IMR-90 (cell line): Measurements from ENCODE around the gene CEACAM16. TPM values are rescaled to one million over a fixed set of nuclear protein-coding genes. Genes with fewer than 3 reads are reported as not detected.

Source experiments
- ATAC-seq: fragments of 200-7000 bp; cut with Tn5 transposase; 2 replicates; pipeline ENCODE4 v1.9.1; 2020; ENCODE audit warnings: low read depth, mild to moderate bottlenecking, moderate library complexity
- BruUV-seq: library from RNA; stranded (reverse); fragments of 400-500 nt; replicated peaks from 2 replicates; lab custom pipeline; 2021; lab: Mats Ljungman, UMichigan
- CTCF ChIA-PET: fragments of 300-600 bp; formaldehyde crosslinking; extraction: SDS; loops from one replicate; lab custom pipeline; 2021; ENCODE audit warnings: antibody characterized with exemption; lab: Yijun Ruan, JAX
- POLR2A ChIA-PET: fragments of 300-600 bp; sonication (Branson Sonifier 250); formaldehyde crosslinking; loops from one replicate; lab custom pipeline; 2022; ENCODE audit warnings: antibody characterized with exemption; ENCODE audit not compliant: unreplicated experiment; lab: Charles Lee
- DNase-seq: peaks from one replicate; pipeline ENCODE4 v3.0.0; 2013
- H2AFZ ChIP-seq: replicated peaks from 2 replicates; pipeline ENCODE3; 2013; ENCODE audit warnings: low read length, mild to moderate bottlenecking; ENCODE audit not compliant: poor library complexity
- H2AK5ac ChIP-seq: 2 replicates; pipeline ENCODE4 v1.6.1; 2013; ENCODE audit warnings: low read depth, low read length, inconsistent platforms
- H2AK9ac ChIP-seq: replicated peaks from 2 replicates; pipeline ENCODE3; 2013; ENCODE audit warnings: mild to moderate bottlenecking, low read depth, low read length, moderate library complexity; ENCODE audit not compliant: poor library complexity
- H2BK120ac ChIP-seq: 2 replicates; pipeline ENCODE4 v1.6.1; 2013; ENCODE audit warnings: low read depth, low read length, inconsistent platforms
- H2BK15ac ChIP-seq: 3 replicates; pipeline ENCODE4 v1.6.1; 2013; ENCODE audit warnings: low read depth, low read length, inconsistent platforms
- H2BK20ac ChIP-seq: 2 replicates; pipeline ENCODE4 v1.6.1; 2013; ENCODE audit warnings: low read depth, mild to moderate bottlenecking, inconsistent platforms, low read length, moderate library complexity
- H2BK5ac ChIP-seq: 2 replicates; pipeline ENCODE4 v1.6.1; 2013; ENCODE audit warnings: mild to moderate bottlenecking, low read depth, low read length, inconsistent platforms; ENCODE audit not compliant: poor library complexity, severe bottlenecking
- H3K14ac ChIP-seq: replicated peaks from 2 replicates; pipeline ENCODE4 v1.6.1; 2013; ENCODE audit warnings: low read depth, low read length, inconsistent platforms
- H3K18ac ChIP-seq: 2 replicates; pipeline ENCODE4 v1.6.1; 2013; ENCODE audit warnings: low read depth, low read length, control low read depth
- H3K23ac ChIP-seq: 2 replicates; pipeline ENCODE4 v1.6.1; 2013; ENCODE audit warnings: low read depth, low read length, inconsistent platforms
- H3K27ac ChIP-seq: 2 replicates; pipeline ENCODE4 v1.5.1; 2013; ENCODE audit warnings: mild to moderate bottlenecking, control low read depth, low read length; ENCODE audit not compliant: insufficient read depth
- H3K27me3 ChIP-seq: 2 replicates; pipeline ENCODE4 v1.6.1; 2013; ENCODE audit warnings: low read length; ENCODE audit not compliant: control insufficient read depth, insufficient read depth
- H3K36me3 ChIP-seq: 2 replicates; pipeline ENCODE4 v1.6.1; 2013; ENCODE audit warnings: low read length, mixed read lengths; ENCODE audit not compliant: control insufficient read depth, insufficient read depth
- H3K4ac ChIP-seq: 2 replicates; pipeline ENCODE4 v1.6.1; 2013; ENCODE audit warnings: low read depth, low read length, inconsistent platforms
- H3K4me1 ChIP-seq: 2 replicates; pipeline ENCODE4 v1.6.1; 2013; ENCODE audit warnings: low read length, mixed read lengths; ENCODE audit not compliant: control insufficient read depth, insufficient read depth
- H3K4me2 ChIP-seq: 2 replicates; pipeline ENCODE4 v1.6.1; 2013; ENCODE audit warnings: low read depth, mild to moderate bottlenecking, control low read depth, low read length, moderate library complexity
- H3K4me3 ChIP-seq: 2 replicates; pipeline ENCODE4 v1.5.1; 2013; ENCODE audit warnings: low read depth, mild to moderate bottlenecking, control low read depth, low read length, moderate library complexity; ENCODE audit not compliant: insufficient read depth
- H3K56ac ChIP-seq: 2 replicates; pipeline ENCODE4 v1.6.1; 2013; ENCODE audit warnings: low read length, inconsistent platforms; ENCODE audit not compliant: insufficient read depth; ENCODE audit errors: extremely low read depth
- H3K79me1 ChIP-seq, 2 experiments: 2 replicates each; pipeline ENCODE4 v1.6.1; 2013; ENCODE audit warnings: low read length in 2 of 2, inconsistent platforms in 1 of 2, low read depth in 1 of 2
- H3K9ac ChIP-seq: 2 replicates; pipeline ENCODE4 v1.6.1; 2013; ENCODE audit warnings: low read depth, low read length, control low read depth
- H3K9me1 ChIP-seq: 2 replicates; pipeline ENCODE4 v1.6.1; 2013; ENCODE audit warnings: low read length, inconsistent platforms; ENCODE audit not compliant: insufficient read depth
- H3K9me3 ChIP-seq: 2 replicates; pipeline ENCODE4 v1.6.1; 2013; ENCODE audit warnings: low read length; ENCODE audit not compliant: control insufficient read depth, insufficient read depth
- H4K20me1 ChIP-seq: 2 replicates; pipeline ENCODE4 v1.6.1; 2013; ENCODE audit warnings: low read length, inconsistent platforms; ENCODE audit not compliant: insufficient read depth
- H4K5ac ChIP-seq: 2 replicates; pipeline ENCODE4 v1.6.1; 2013; ENCODE audit warnings: mild to moderate bottlenecking, low read depth, low read length, control low read depth
- H4K8ac ChIP-seq, 2 experiments: 2 replicates each; pipeline ENCODE4 v1.6.1; 2013; ENCODE audit warnings: low read depth in 2 of 2, low read length in 2 of 2, control low read depth in 1 of 2, inconsistent platforms in 1 of 2
- H4K91ac ChIP-seq: 2 replicates; pipeline ENCODE4 v1.6.1; 2013; ENCODE audit warnings: low read depth, low read length, inconsistent platforms; ENCODE audit not compliant: insufficient read depth
- POLR2A ChIP-seq: IDR thresholded peaks from 2 replicates; pipeline ENCODE4 v1.6.1; 2012; ENCODE audit warnings: mild to moderate bottlenecking, low read depth, low read length
- RAD21 ChIP-seq: IDR thresholded peaks from 2 replicates; pipeline ENCODE4 v1.6.1; 2012; ENCODE audit warnings: low read length, improper control_type of control experiment
- RCOR1 ChIP-seq: IDR thresholded peaks from 2 replicates; pipeline ENCODE4 v1.6.1; 2012; ENCODE audit warnings: mild to moderate bottlenecking, low read length, improper control_type of control experiment; ENCODE audit not compliant: insufficient replicate concordance
- RFX5 ChIP-seq: IDR thresholded peaks from 2 replicates; pipeline ENCODE4 v1.8.0; 2012; ENCODE audit warnings: low read depth, mild to moderate bottlenecking, low read length, moderate library complexity
- WGBS, 2 experiments: methylation state at CpG; one replicate each; pipeline versions ENCODE4 v1.1.5 to v1.1.7; 2013; ENCODE audit warnings: missing lambda C conversion rate in 2 of 2; ENCODE audit not compliant: insufficient read length in 1 of 2; ENCODE audit errors: extremely low coverage in 2 of 2; 5-methylcytosine and 5-hydroxymethylcytosine counted together
- dilution Hi-C: fragments of 300-500 bp; cut with HindIII; formaldehyde crosslinking; loops from one replicate; pipeline ENCODE4 v1.14.3; 2018; ENCODE audit warnings: low sequenced_read_pairs; ENCODE audit not compliant: unreplicated experiment
- in situ Hi-C: fragments of 300-500 bp; cut with MboI; formaldehyde crosslinking; loops from 3 replicates; pipeline ENCODE4 v1.14.3; 2019; ENCODE audit warnings: low sequenced_read_pairs, inconsistent platforms, mixed read lengths
- intact Hi-C: fragments of 100-400 bp; cut with micrococcal nuclease; formaldehyde crosslinking; loops from 2 replicates; pipeline ENCODE4 v1.10.0; 2022
- polyA plus RNA-seq, 3 experiments: library from polyadenylated mRNA; depleted of rRNA; stranded (reverse); fragments of >200 nt; gene quantifications; 2 replicates each; pipeline ENCODE4 v1.2.3, GENCODE V29; 2012; ENCODE audit warnings: low replicate concordance in 1 of 3
- total RNA-seq: library from RNA; depleted of rRNA; stranded (reverse); fragments of >200 nt; gene quantifications from 2 replicates; pipeline ENCODE4 v1.2.3, GENCODE V29; 2012
- TF ChIP-seq, protein P1 (sequence below): fragments of 150-350 bp; IDR thresholded peaks from 2 replicates; pipeline ENCODE4 v1.6.1; 2017; ENCODE audit warnings: mild to moderate bottlenecking, antibody characterized with exemption, low read length, low read depth
- TF ChIP-seq, protein P2 (sequence below): conservative IDR thresholded peaks from 2 replicates; pipeline ENCODE4 v1.5.1; 2012; ENCODE audit warnings: mild to moderate bottlenecking, low read depth, low read length, improper control_type of control experiment
- TF ChIP-seq, protein P3 (sequence below): fragments of 150-350 bp; IDR thresholded peaks from 2 replicates; pipeline ENCODE4 v1.6.1; 2016; ENCODE audit warnings: low read depth, mild to moderate bottlenecking, low read length, moderate library complexity, borderline replicate concordance

The CEACAM16 gene
- total and polyA plus RNA-seq, 2 of the 4 experiments (the other 2 are of a cell fraction): not detected

DNA sequence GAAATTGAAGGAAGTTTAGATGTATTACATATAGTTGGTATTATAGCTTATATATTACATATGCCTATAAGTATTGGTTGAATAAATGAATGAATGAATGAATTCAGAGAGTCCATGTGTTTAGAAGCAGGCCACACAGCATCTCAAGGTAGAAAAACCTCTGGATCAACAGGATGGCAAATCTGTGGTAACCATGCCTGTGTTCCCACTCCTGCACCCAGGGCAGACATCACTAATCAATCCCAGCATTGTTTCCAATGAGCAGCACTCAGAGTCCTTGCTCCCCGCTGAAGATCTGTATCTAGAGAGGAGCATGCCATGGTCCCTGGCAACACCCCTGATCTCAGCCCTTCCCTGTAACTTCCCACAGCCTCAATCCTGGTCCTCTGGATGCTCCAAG is 26.7 kb upstream of the CEACAM16 start:
- no peak overlapping the region for H3K18ac ChIP-seq
- no peak overlapping the region for H4K8ac ChIP-seq
- peaks cover 3% of the 10 kb centered on the region for H3K4me1 ChIP-seq
- dilution Hi-C loops (no loop called here), intact Hi-C loops (no loop called here), in situ Hi-C loops (no loop called here)
- BruUV-seq: no TSS peak
- H3K4me2 ChIP-seq: no peak overlapping the region
- H2BK15ac ChIP-seq: no peak overlapping the region
- DNase-seq (no peak), ATAC-seq (no peak)
- ChIA-PET CTCF (no interaction called here), POLR2A (no interaction called here)
- H2BK20ac ChIP-seq: no peak overlapping the region
- no peaks in the 10 kb centered on the region for H3K79me1 ChIP-seq
- H2AK9ac ChIP-seq: peak overlapping the region; percentile 58
- no peak overlapping the region for H4K5ac ChIP-seq
- H2BK5ac ChIP-seq: no peak overlapping the region
- H3K23ac ChIP-seq: no peak overlapping the region
- peaks cover 11% of the 10 kb centered on the region for H3K9me1 ChIP-seq
- TF ChIP-seq POLR2A: no peak
- TF ChIP-seq RFX5: no peak
- no peak for TF ChIP-seq RCOR1
- TF ChIP-seq, protein P1, sequence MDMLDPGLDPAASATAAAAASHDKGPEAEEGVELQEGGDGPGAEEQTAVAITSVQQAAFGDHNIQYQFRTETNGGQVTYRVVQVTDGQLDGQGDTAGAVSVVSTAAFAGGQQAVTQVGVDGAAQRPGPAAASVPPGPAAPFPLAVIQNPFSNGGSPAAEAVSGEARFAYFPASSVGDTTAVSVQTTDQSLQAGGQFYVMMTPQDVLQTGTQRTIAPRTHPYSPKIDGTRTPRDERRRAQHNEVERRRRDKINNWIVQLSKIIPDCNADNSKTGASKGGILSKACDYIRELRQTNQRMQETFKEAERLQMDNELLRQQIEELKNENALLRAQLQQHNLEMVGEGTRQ: no peak
- TF ChIP-seq RAD21: no peak
- TF ChIP-seq, protein P2, sequence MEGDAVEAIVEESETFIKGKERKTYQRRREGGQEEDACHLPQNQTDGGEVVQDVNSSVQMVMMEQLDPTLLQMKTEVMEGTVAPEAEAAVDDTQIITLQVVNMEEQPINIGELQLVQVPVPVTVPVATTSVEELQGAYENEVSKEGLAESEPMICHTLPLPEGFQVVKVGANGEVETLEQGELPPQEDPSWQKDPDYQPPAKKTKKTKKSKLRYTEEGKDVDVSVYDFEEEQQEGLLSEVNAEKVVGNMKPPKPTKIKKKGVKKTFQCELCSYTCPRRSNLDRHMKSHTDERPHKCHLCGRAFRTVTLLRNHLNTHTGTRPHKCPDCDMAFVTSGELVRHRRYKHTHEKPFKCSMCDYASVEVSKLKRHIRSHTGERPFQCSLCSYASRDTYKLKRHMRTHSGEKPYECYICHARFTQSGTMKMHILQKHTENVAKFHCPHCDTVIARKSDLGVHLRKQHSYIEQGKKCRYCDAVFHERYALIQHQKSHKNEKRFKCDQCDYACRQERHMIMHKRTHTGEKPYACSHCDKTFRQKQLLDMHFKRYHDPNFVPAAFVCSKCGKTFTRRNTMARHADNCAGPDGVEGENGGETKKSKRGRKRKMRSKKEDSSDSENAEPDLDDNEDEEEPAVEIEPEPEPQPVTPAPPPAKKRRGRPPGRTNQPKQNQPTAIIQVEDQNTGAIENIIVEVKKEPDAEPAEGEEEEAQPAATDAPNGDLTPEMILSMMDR: no peak
- TF ChIP-seq, protein P3, sequence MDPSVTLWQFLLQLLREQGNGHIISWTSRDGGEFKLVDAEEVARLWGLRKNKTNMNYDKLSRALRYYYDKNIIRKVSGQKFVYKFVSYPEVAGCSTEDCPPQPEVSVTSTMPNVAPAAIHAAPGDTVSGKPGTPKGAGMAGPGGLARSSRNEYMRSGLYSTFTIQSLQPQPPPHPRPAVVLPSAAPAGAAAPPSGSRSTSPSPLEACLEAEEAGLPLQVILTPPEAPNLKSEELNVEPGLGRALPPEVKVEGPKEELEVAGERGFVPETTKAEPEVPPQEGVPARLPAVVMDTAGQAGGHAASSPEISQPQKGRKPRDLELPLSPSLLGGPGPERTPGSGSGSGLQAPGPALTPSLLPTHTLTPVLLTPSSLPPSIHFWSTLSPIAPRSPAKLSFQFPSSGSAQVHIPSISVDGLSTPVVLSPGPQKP: no peak
- no peak overlapping the region for H2AK5ac ChIP-seq
- H3K56ac ChIP-seq: no peak overlapping the region
- H3K4me3 ChIP-seq: no peak overlapping the region
- no CpG with 5 or more reads among the region's 1 CpG for WGBS, 2 experiments
- H3K14ac ChIP-seq: no peak overlapping the region
- H3K9ac ChIP-seq: no peak overlapping the region
- H3K36me3 ChIP-seq: peaks cover 7% of the 10 kb centered on the region; the same call in 1 of the 2 replicates
- H3K27me3 ChIP-seq: no peaks in the 10 kb centered on the region
- H4K20me1 ChIP-seq: no peaks in the 10 kb centered on the region
- no peak overlapping the region for H4K91ac ChIP-seq
- no peak overlapping the region for H3K4ac ChIP-seq
- H3K9me3 ChIP-seq: 0 out of 2 replicates have a peak, but pooled peaks cover 2% of the 10 kb centered on the region
- no peak overlapping the region for H2AFZ ChIP-seq
- H3K27ac ChIP-seq: no peak overlapping the region
- no peak overlapping the region for H2BK120ac ChIP-seq
